Body of pancreas (tissue), 4 donors: ENCODE results near the gene DAB2. TPM values are rescaled to one million over a fixed set of nuclear protein-coding genes. Genes with fewer than 3 reads are reported as not detected.

Experiments
- ATAC-seq: fragments of 150-250 bp; one replicate; pipeline ENCODE4 v1.9.1; 2016
- DNase-seq, 4 donors: peaks; one replicate each; pipeline ENCODE4 v3.0.0-alpha.2; 2019
- H3K27ac ChIP-seq, 4 donors: fragments of 200-600 bp; sonication (generic); 1 replicate in 3 of 4; 2 replicates in 1 of 4; pipeline versions ENCODE4 v1.5.1 to v1.6.1; 2016 to 2019; ENCODE audit warnings: mild to moderate bottlenecking in 1 of 4, mixed read lengths in 1 of 4, moderate library complexity in 1 of 4
- H3K27me3 ChIP-seq, 2 donors: fragments of 200-600 bp; sonication (generic); one replicate each; pipeline ENCODE4 v1.6.0; 2016; ENCODE audit warnings: mild to moderate bottlenecking in 1 of 2
- H3K36me3 ChIP-seq, 2 donors: fragments of 200-600 bp; sonication (generic); replicated peaks in 1 of 2; 2 replicates each; pipeline ENCODE4 v1.5.1; 2016; ENCODE audit warnings: low read depth in 2 of 2; ENCODE audit not compliant: insufficient read depth in 1 of 2
- H3K4me1 ChIP-seq: fragments of 200-600 bp; sonication (generic); one replicate; pipeline ENCODE4 v1.6.0; 2016
- H3K4me3 ChIP-seq, 2 donors: fragments of 200-600 bp; sonication (generic); 1 replicate in 1 of 2; 2 replicates in 1 of 2; pipeline ENCODE4 v1.5.1; 2016 to 2019
- H3K9me3 ChIP-seq, 3 donors: fragments of 200-600 bp; sonication (generic); 1 replicate in 2 of 3; 2 replicates in 1 of 3; pipeline ENCODE4 v1.5.1; 2016
- CTCF ChIP-seq, 7 experiments: fragments of 450-650 bp in 4 of 7; fragments of 200-600 bp in 3 of 7; sonication (generic) in 3 of 7; IDR thresholded peaks; one replicate each; pipeline ENCODE4 v1.5.1; 2016 to 2019; ENCODE audit warnings: antibody characterized with exemption in 7 of 7
- POLR2A ChIP-seq, 3 donors: fragments of 450-650 bp; IDR thresholded peaks; one replicate each; pipeline ENCODE4 v1.6.1; 2016; ENCODE audit warnings: antibody characterized with exemption in 3 of 3, mild to moderate bottlenecking in 2 of 3
- WGBS, 2 donors: methylation state at CpG; one replicate each; pipeline ENCODE4 v1.1.5; 2017; 5-methylcytosine and 5-hydroxymethylcytosine counted together
- intact Hi-C: fragments of 100-400 bp; cut with DNase I; formaldehyde crosslinking; loops from one replicate; pipeline ENCODE4 v1.15.1; 2023
- total RNA-seq, 2 donors: library from RNA; depleted of rRNA; stranded (reverse); fragments of >200 nt; gene quantifications; one replicate each; pipeline ENCODE4 v1.1.0, GENCODE V29; 2016

DAB2 gene
- total RNA-seq, 2 donors from 2014 or later: 33.9 to 39.4 TPM

DNA sequence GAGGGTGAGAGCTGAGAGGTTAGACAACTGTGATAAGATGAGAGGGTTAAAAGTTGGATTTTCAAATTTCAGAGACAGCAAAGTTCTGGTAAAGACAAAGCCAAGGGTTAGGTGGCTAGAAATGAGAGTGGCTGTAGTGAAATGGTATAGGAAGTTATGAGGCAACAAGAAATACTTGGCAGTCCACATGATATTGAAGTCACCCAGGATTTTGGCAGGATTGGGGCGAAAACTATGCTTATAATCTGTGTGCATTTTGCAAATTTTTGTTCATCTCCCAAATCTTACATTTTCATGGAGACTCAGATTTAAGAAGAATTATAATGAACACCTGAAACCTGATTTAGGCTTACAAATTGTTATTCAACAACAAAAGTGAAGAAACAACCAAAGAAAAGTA is 96.0 kb downstream of the DAB2 start:
- no peak overlapping the region for H3K4me3 ChIP-seq
- H3K27me3 ChIP-seq: no peaks in the 10 kb centered on the region
- H3K27ac ChIP-seq: no peak overlapping the region
- TF ChIP-seq CTCF (IDR thresholded peaks at IDR 0.05) (no peak), POLR2A (IDR thresholded peaks at IDR 0.05) (no peak)
- H3K9me3 ChIP-seq: no peaks in the 10 kb centered on the region
- H3K4me1 ChIP-seq: no peaks in the 10 kb centered on the region
- intact Hi-C loops: no loop called here
- H3K36me3 ChIP-seq: no peaks in the 10 kb centered on the region
- no peak for ATAC-seq
- 50 to 68% methylated on average over 1 of the region's 1 CpG for WGBS, 2 donors
- DNase-seq: no peak

DNA sequence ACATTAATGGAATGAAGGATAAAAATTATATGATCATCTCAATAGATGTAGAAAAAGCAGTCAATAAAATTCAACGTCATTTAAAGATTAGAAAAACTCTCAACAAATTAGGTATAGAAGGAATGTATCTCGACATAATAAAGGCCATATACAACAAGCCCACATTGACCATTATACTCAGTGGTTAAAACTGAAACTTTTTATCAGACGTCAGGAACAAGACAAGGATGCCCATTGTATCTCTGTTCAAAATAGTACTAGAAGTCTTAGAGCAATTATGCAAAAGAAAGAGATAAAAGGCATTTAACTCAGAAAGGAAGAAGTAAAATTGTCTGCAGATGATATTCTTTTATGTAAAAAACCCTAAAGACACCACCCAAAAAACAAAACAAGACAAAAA is 101.2 kb downstream of the DAB2 start:
- Histone ChIP-seq H3K27ac (no peak overlapping the region), H3K4me3 (no peak overlapping the region), H3K27me3 (no peaks in the 10 kb centered on the region), H3K4me1 (no peaks in the 10 kb centered on the region), H3K36me3 (no peaks in the 10 kb centered on the region), H3K9me3 (no peaks in the 10 kb centered on the region)
- WGBS, 2 donors: 50 to 64% methylated on average over 3 of the region's 3 CpGs
- intact Hi-C loops: no loop called here
- ATAC-seq (no peak), DNase-seq (no peak)
- TF ChIP-seq CTCF (IDR thresholded peaks at IDR 0.05) (no peak), POLR2A (IDR thresholded peaks at IDR 0.05) (no peak)

Other genes starting within 250 kb of the DAB2 start
- 1 to 10 TPM; 2.9 to 3.0 TPM for gene FYB1, start 205.4 kb downstream of the DAB2 start, total RNA-seq
- gene C9, start 60.5 kb downstream of the DAB2 start, total RNA-seq: not detected